Measurements from ENCODE around the gene BRF1. TPM values are rescaled to one million over a fixed set of nuclear protein-coding genes. Genes with fewer than 3 reads are reported as not detected.

BRF1 gene
- total RNA-seq, 1 donor: 28.8 TPM

DNA sequence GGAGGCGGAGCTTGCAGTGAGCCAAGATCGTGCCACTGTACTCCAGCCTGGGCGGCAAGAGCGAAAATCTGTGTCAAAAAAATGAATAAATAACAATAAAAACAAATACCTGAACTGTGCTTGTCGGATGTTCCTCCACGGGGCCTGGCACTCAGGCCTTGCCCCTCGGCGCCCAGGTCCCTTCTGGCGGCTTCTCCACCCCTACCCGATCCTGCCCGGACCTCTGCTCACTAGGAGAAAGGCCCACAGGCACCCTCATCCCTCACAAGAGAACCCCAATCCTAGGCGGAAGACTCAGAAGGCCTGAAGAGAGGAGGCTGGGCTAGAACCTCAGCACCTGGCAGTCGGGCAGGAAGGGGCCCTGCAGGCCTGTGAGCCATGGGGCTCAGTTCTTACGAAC, 73.5 kb downstream of the BRF1 start:
- TF ChIP-seq, protein P1, sequence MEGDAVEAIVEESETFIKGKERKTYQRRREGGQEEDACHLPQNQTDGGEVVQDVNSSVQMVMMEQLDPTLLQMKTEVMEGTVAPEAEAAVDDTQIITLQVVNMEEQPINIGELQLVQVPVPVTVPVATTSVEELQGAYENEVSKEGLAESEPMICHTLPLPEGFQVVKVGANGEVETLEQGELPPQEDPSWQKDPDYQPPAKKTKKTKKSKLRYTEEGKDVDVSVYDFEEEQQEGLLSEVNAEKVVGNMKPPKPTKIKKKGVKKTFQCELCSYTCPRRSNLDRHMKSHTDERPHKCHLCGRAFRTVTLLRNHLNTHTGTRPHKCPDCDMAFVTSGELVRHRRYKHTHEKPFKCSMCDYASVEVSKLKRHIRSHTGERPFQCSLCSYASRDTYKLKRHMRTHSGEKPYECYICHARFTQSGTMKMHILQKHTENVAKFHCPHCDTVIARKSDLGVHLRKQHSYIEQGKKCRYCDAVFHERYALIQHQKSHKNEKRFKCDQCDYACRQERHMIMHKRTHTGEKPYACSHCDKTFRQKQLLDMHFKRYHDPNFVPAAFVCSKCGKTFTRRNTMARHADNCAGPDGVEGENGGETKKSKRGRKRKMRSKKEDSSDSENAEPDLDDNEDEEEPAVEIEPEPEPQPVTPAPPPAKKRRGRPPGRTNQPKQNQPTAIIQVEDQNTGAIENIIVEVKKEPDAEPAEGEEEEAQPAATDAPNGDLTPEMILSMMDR (IDR thresholded peaks at IDR 0.05; ENCODE audit: insufficient read depth, low read length): no peak
- DNase-seq (ENCODE audit: low read depth): no peak
- H3K4me3 ChIP-seq (ENCODE audit: low read depth, low read length): no peak overlapping the region

DNA sequence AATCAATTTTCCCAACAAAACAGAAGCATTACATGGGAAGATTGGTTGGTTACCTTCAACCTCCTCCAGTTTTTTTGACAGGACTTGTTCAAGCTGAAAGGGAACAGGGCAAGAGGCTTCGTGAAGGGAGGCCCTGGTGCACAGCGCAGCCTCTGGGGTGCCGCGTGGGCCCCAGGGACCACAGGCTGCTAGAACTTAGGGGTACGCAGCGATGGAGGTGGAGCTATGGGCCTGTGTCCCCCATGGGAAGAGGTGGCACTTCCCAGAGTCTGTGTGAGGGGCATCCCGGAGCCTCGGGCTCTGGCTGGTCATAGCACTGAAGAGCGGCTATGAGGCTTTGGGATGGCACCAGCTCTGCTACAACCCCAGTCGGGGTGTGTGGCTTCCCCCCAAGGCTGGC, 74.6 kb downstream of the BRF1 start:
- no peak overlapping the region for H3K4me3 ChIP-seq (ENCODE audit: low read depth, low read length)
- TF ChIP-seq, protein P1 (IDR thresholded peaks at IDR 0.05; ENCODE audit: insufficient read depth, low read length): no peak
- DNase-seq (ENCODE audit: low read depth): no peak

DNA sequence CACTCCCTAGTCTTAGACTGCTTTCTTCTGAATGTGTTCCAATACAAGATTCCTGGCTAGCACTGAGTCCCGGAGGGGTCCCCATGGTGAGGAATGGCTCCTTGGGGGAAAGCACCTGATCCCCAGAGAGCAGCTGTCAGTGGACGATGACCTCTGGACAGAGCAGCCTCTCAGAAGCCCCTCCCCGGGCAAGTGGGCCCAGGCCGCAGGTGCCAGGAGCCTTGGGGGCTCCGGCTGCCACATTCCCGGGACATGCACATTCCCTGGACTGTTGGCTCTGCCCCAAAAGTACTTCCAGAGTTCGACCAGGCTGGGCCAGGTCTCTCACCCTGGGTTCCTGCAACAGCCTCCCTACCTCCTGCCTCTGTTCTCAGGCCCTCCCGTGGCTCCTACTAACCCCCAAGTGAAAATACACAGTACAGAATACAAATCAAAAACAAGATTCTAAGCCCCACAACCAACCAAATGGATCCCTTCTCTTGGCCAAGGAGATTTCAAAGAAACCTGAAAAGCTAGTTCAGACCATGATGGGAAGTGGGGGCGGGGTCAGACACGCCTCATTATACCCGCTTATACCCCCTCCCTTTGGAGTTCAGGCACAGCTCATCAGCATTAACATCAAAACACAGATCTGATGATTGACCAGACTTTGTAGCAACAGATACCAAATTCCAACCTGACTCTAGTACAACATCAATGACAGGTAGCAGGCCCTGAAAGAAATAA, 75.8 kb downstream of the BRF1 start:
- no peak overlapping the region for H3K4me3 ChIP-seq (ENCODE audit: low read depth, low read length)
- TF ChIP-seq, protein P1 (IDR thresholded peaks at IDR 0.05; ENCODE audit: insufficient read depth, low read length): no peak
- DNase-seq (ENCODE audit: low read depth): no peak

DNA sequence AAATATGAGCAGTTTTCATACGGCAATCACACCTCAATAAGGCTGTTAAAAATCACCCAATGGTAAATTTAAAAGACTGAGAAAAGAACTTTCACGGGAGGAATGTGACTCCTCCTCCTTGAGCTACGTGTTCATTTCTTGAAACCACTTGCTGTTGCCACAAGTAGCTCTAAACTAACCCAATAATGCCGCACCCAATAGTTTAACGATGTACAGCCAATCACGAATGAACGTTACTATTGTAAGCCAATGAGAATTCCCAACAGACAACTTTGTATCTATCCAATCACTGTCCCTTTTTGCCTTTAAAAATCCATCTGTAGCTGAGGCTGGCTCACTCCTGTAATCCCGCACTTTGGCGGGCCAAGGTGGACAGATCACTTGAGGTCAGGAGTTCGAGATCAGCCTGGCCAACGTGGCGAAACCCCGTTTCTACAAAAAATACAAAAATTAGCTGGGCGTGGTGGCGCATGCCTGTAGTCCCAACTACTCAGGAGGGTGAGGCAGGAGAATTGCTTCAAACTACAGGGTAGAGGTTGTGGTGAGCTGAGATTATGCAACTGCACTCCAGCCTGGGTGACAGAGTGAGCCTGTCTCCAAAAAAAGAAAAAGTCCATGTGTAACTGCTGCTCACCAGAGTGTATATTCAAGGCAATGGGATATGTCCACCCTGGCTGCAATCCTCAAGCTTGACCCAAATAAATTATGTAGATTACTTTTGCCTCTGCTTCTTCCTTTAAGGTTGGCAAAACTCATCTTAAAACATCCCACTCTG, 76.8 kb downstream of the BRF1 start:
- TF ChIP-seq, protein P1 (IDR thresholded peaks at IDR 0.05; ENCODE audit: insufficient read depth, low read length): no peak

GRCh38 chr14:105223260-105223659, 77.5 kb downstream of the BRF1 start:
- TF ChIP-seq, protein P1 (IDR thresholded peaks at IDR 0.05; ENCODE audit: insufficient read depth, low read length): no peak
- H3K4me3 ChIP-seq (ENCODE audit: low read depth, low read length): no peak overlapping the region
- DNase-seq (ENCODE audit: low read depth): no peak

More for the DNA sequence above, 76.8 kb downstream of the BRF1 start:
- H3K4me3 ChIP-seq (ENCODE audit: low read depth, low read length): no peak overlapping the region
- DNase-seq (ENCODE audit: low read depth): no peak

DNA sequence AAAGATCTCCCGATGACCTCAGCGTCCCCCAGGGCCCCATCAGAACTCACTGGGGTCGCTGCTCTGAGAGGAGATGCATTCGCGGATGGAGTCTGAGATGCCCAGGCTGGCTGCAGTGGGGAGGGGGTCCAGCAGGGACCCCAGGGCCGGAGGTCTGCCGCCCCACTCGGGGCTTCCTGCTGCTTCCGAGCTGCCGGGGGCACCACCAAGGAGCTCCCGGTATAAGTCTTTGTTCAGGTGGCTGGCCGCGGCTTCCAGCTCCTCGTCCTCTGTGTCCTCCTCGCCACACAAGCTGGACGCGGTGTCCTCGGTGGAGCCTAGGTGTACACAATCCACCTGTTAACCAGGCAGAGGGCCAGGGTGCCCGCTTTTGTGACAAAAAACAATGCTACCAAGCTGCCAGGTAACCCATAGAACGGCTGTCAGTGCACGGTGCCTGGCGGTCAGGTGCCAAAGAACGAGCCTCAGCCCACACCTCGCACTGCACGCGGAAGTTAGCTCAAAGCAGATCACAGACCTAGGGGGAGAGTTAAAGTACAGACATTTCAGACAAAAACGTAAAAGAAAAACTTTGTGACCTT, 79.1 kb downstream of the BRF1 start:
- no peak overlapping the region for H3K4me3 ChIP-seq (ENCODE audit: low read depth, low read length)
- TF ChIP-seq, protein P1 (IDR thresholded peaks at IDR 0.05; ENCODE audit: insufficient read depth, low read length): no peak
- DNase-seq (ENCODE audit: low read depth): no peak
